Raji (cell line): Measurements from ENCODE around the gene BSND.

Experiments
- POLR2A ChIP-seq: IDR thresholded peaks from 2 replicates; pipeline ENCODE4 v1.6.1; 2011; ENCODE audit warnings: low read depth, low read length, control low read depth; ENCODE audit not compliant: insufficient read depth

BSND gene

DNA sequence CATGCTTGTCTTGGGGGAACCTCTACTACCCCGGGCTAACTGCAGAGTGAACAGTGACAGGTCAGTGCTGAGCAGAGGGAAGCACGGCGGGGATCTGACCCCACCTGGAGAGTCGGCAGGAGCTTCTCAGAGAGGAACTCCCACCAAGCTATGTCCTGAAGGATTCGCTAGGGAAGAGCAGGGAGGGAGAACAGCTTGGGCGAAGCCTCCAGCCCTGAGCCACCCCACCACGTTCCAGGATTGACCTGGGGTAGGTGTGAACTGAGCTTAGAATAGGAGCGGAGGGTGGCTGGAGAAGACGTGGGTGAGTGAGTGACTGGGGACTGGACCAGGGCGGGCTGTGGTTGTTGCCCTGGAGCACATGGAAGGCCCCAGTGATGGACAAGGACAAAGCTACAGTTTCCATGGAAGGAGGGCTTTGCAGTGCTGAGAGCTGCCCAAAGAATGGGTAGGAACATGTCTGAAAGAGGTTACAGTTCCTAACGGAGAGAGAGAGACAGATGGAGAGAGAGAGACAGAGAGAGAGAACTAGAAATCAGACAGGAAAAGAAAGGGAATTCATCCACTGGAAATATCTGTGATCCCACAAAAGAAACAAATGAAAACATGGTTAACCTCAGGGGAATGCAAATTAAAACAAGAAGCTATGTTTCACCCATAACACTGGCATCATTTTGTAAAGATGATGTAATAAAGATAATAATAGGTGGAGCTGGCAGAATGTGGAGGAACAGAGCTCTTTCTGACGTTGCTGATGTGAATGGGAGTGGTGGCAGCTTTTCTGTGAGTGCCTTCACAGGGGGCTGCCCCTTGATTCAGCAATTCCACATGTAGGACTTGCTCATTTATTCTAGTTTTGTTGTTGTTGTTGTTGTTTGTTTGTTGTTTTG lies 17.2 kb downstream of the BSND start:
- TF ChIP-seq POLR2A, result no peak

- no peak for TF ChIP-seq POLR2A
Measured at GRCh38 chr1:55018395-55018794, 19.7 kb downstream of the BSND start.

- no peak for TF ChIP-seq POLR2A
Measured at GRCh38 chr1:55021942-55022546, 23.3 kb downstream of the BSND start.

GRCh38 chr1:55033265-55033614 lies 34.5 kb downstream of the BSND start:
- TF ChIP-seq POLR2A, result no peak

DNA sequence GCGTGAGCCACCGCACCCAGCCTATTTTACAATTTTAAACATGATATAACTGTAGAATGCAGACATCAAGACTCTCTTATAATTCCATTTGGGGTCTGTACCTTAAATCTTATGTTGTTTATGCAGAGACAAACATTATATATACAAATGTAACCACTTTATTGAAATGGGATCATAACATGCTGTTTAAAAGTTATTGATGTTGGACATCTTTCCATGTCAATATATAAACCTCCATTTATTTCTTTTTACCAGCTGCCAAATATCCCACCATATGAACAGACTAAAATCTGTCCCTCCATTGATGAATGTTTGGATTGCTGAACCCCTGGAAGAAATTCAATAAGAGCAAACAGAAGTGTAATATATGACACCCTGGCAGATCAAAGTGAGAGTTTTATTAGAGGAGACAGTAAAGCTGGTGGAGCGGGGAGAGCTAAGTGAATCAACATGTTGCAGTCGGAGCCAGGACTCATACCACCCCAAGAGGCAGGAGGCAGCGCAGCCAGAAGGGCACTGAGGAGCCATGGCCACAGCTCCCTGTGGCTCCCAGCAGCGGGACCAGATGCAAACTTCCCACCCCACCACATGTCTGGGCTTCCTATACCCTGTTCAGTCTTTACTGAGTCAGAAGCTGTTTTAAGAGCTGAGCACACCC lies 35.9 kb downstream of the BSND start:
- no peak for TF ChIP-seq POLR2A

DNA sequence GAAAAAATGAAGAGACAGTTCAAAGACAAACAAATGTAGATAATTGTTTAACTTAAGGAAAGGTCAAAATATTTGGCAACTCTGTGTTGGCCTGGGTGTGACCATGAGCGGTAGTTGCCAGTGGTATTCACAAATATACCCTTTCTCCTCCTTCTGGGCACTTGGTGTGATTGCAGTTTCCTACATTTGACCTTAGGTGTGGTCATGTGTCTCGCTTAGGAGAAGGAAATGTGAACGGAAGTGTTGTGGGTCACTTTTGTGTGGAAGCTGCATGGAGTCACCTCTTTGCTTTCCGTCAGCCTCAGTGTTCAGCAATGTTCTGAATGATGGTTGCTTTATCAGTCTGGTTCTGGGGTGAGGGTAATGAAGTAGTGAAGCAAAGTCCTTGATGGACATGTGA lies 37.2 kb downstream of the BSND start:
- no peak for TF ChIP-seq POLR2A

GRCh38 chr1:55037733-55038551 lies 39.2 kb downstream of the BSND start:
- TF ChIP-seq POLR2A, result no peak

DNA sequence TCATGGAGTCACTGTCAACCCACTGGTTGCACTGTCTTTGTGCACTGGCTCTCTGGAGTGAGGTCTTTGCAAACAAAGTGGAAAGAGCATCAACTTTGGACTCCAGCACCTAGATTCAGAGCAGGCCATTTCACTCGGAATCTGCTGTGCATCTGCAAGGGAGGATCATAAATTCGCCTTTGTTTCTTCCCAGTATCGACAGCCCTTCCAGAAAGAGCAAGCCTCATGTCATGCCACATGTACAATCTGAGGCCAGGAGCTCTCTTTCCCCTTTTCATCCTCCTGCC lies 39.8 kb downstream of the BSND start:
- TF ChIP-seq POLR2A, result no peak

- TF ChIP-seq POLR2A, result no peak
Measured at GRCh38 chr1:55038974-55039341, 40.2 kb downstream of the BSND start.

DNA sequence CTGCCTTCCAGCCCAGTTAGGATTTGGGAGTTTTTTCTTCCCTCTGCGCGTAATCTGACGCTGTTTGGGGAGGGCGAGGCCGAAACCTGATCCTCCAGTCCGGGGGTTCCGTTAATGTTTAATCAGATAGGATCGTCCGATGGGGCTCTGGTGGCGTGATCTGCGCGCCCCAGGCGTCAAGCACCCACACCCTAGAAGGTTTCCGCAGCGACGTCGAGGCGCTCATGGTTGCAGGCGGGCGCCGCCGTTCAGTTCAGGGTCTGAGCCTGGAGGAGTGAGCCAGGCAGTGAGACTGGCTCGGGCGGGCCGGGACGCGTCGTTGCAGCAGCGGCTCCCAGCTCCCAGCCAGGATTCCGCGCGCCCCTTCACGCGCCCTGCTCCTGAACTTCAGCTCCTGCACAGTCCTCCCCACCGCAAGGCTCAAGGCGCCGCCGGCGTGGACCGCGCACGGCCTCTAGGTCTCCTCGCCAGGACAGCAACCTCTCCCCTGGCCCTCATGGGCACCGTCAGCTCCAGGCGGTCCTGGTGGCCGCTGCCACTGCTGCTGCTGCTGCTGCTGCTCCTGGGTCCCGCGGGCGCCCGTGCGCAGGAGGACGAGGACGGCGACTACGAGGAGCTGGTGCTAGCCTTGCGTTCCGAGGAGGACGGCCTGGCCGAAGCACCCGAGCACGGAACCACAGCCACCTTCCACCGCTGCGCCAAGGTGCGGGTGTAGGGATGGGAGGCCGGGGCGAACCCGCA lies 40.8 kb downstream of the BSND start, which contains the start of gene PCSK9:
Gene PCSK9 (plus strand): TSS at position 207 of the 741 bp plus-strand sequence. CDS start 290 bp downstream, at position 497.
- no peak for TF ChIP-seq POLR2A

DNA sequence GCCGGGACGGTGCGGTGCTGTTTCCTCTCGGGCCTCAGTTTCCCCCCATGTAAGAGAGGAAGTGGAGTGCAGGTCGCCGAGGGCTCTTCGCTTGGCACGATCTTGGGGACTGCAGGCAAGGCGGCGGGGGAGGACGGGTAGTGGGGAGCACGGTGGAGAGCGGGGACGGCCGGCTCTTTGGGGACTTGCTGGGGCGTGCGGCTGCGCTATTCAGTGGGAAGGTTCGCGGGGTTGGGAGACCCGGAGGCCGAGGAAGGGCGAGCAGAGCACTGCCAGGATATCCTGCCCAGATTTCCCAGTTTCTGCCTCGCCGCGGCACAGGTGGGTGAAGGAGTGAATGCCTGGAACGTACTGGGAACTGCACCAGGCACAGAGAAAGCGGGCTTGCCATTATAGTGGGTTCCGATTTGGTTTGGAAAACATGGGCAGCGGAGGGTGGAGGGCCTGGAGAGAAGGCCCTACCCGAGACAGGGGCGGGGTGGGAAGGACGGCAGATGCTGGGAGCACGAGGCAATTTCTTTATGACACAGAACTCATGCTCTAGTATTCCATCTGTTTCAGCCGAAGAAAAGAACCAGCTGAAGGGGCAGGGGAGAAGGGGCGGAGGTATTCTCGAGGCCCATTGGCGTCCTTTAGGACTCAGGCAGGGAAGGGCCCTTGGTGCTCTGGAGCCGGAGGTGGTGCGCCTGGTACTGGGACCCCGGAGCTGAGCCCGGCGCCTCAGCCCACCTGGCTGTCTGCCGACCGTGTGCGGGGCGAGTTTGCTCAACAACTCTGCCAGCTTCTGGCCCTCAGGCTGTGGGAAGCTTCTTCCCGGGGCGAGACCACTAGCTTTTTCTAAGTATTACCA lies 41.6 kb downstream of the BSND start:
- no peak for TF ChIP-seq POLR2A

DNA sequence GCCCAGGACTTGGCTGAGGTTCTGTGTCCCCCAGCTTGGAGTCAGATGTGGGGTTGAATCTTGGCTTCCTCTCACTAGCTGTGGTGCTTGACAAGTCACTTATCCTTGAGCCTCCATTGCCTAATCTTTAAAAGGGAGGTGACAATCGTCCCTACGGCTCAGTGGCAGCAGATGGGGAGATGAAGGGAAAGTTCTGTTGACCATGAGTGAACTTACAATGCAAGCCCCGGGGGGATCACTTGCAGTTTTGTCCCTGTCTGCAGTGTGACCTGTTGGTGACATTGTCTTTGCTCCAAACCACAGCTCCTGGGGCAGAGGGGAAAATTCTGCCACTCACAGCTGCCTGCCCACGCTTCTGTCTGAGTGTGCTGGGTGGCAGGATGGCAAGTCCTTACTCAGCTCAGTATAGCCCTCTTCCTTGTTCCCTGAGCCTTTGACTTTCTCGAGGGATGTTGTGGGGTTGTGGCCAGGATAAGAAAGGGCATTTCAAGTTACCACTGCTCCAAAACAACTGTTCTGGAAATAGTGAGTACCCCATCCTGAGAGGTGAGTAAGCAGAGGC lies 42.3 kb downstream of the BSND start:
- no peak for TF ChIP-seq POLR2A

DNA sequence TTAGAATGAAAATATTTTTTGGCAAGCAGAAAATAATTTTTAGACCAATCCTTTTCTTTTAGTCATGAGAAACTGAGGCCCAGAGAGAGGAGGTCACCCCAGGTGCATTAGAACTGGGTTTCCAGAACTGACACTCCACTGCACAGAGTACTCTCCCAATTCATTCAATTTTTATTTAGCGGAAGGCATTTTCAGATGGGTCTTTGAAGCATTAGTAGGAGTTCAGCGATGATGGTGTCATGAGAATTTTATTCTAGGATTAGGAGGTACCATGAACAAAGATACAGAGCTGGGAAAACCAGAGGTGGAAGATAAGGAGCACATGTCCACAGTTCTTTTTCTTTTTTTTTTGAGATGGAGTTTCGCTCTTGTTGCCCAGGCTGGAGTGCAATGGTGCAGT lies 42.9 kb downstream of the BSND start:
- no peak for TF ChIP-seq POLR2A

DNA sequence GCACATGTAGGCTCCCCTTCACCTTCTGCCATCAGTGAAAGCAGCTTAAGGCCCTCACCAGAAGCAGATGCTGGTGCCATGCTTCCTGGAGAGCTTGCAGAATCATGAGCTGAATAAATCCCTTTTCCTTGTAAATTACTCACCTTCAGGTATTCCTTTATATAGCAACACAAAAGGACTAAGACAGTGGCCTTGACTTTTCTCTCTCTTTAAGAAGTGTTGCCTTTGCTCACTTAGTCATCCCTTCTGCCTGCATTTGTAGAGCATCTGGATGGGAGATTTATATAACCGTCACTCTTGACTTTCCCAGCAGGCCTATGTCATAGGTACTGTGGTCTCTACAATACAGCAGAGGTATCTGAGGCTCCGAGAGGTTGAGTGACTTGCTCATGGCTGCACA lies 44.3 kb downstream of the BSND start:
- TF ChIP-seq POLR2A, result no peak

GRCh38 chr1:55043726-55044125 lies 45.0 kb downstream of the BSND start:
- no peak for TF ChIP-seq POLR2A
